IMR-90 (cell line): Measurements from ENCODE around the gene DCAF10. TPM values are rescaled to one million over a fixed set of nuclear protein-coding genes. Genes with fewer than 3 reads are reported as not detected.

Source experiments
- ATAC-seq: fragments of 200-7000 bp; cut with Tn5 transposase; 2 replicates; pipeline ENCODE4 v1.9.1; 2020; ENCODE audit warnings: low read depth, mild to moderate bottlenecking, moderate library complexity
- BruUV-seq: library from RNA; stranded (reverse); fragments of 400-500 nt; replicated peaks from 2 replicates; lab custom pipeline; 2021; lab: Mats Ljungman, UMichigan
- CTCF ChIA-PET: fragments of 300-600 bp; formaldehyde crosslinking; extraction: SDS; loops from one replicate; lab custom pipeline; 2021; ENCODE audit warnings: antibody characterized with exemption; lab: Yijun Ruan, JAX
- POLR2A ChIA-PET: fragments of 300-600 bp; sonication (Branson Sonifier 250); formaldehyde crosslinking; loops from one replicate; lab custom pipeline; 2022; ENCODE audit warnings: antibody characterized with exemption; ENCODE audit not compliant: unreplicated experiment; lab: Charles Lee
- DNase-seq: peaks from one replicate; pipeline ENCODE4 v3.0.0; 2013
- H2AFZ ChIP-seq: replicated peaks from 2 replicates; pipeline ENCODE3; 2013; ENCODE audit warnings: low read length, mild to moderate bottlenecking; ENCODE audit not compliant: poor library complexity
- H2AK5ac ChIP-seq: 2 replicates; pipeline ENCODE4 v1.6.1; 2013; ENCODE audit warnings: low read depth, low read length, inconsistent platforms
- H2AK9ac ChIP-seq: replicated peaks from 2 replicates; pipeline ENCODE3; 2013; ENCODE audit warnings: mild to moderate bottlenecking, low read depth, low read length, moderate library complexity; ENCODE audit not compliant: poor library complexity
- H2BK120ac ChIP-seq: 2 replicates; pipeline ENCODE4 v1.6.1; 2013; ENCODE audit warnings: low read depth, low read length, inconsistent platforms
- H2BK15ac ChIP-seq: 3 replicates; pipeline ENCODE4 v1.6.1; 2013; ENCODE audit warnings: low read depth, low read length, inconsistent platforms
- H2BK20ac ChIP-seq: 2 replicates; pipeline ENCODE4 v1.6.1; 2013; ENCODE audit warnings: low read depth, mild to moderate bottlenecking, inconsistent platforms, low read length, moderate library complexity
- H2BK5ac ChIP-seq: 2 replicates; pipeline ENCODE4 v1.6.1; 2013; ENCODE audit warnings: mild to moderate bottlenecking, low read depth, low read length, inconsistent platforms; ENCODE audit not compliant: poor library complexity, severe bottlenecking
- H3K14ac ChIP-seq: replicated peaks from 2 replicates; pipeline ENCODE4 v1.6.1; 2013; ENCODE audit warnings: low read depth, low read length, inconsistent platforms
- H3K18ac ChIP-seq: 2 replicates; pipeline ENCODE4 v1.6.1; 2013; ENCODE audit warnings: low read depth, low read length, control low read depth
- H3K23ac ChIP-seq: 2 replicates; pipeline ENCODE4 v1.6.1; 2013; ENCODE audit warnings: low read depth, low read length, inconsistent platforms
- H3K27ac ChIP-seq: 2 replicates; pipeline ENCODE4 v1.5.1; 2013; ENCODE audit warnings: mild to moderate bottlenecking, control low read depth, low read length; ENCODE audit not compliant: insufficient read depth
- H3K27me3 ChIP-seq: 2 replicates; pipeline ENCODE4 v1.6.1; 2013; ENCODE audit warnings: low read length; ENCODE audit not compliant: control insufficient read depth, insufficient read depth
- H3K36me3 ChIP-seq: 2 replicates; pipeline ENCODE4 v1.6.1; 2013; ENCODE audit warnings: low read length, mixed read lengths; ENCODE audit not compliant: control insufficient read depth, insufficient read depth
- H3K4ac ChIP-seq: 2 replicates; pipeline ENCODE4 v1.6.1; 2013; ENCODE audit warnings: low read depth, low read length, inconsistent platforms
- H3K4me1 ChIP-seq: 2 replicates; pipeline ENCODE4 v1.6.1; 2013; ENCODE audit warnings: low read length, mixed read lengths; ENCODE audit not compliant: control insufficient read depth, insufficient read depth
- H3K4me2 ChIP-seq: 2 replicates; pipeline ENCODE4 v1.6.1; 2013; ENCODE audit warnings: low read depth, mild to moderate bottlenecking, control low read depth, low read length, moderate library complexity
- H3K4me3 ChIP-seq: 2 replicates; pipeline ENCODE4 v1.5.1; 2013; ENCODE audit warnings: low read depth, mild to moderate bottlenecking, control low read depth, low read length, moderate library complexity; ENCODE audit not compliant: insufficient read depth
- H3K56ac ChIP-seq: 2 replicates; pipeline ENCODE4 v1.6.1; 2013; ENCODE audit warnings: low read length, inconsistent platforms; ENCODE audit not compliant: insufficient read depth; ENCODE audit errors: extremely low read depth
- H3K79me1 ChIP-seq, 2 experiments: 2 replicates each; pipeline ENCODE4 v1.6.1; 2013; ENCODE audit warnings: low read length in 2 of 2, inconsistent platforms in 1 of 2, low read depth in 1 of 2
- H3K9ac ChIP-seq: 2 replicates; pipeline ENCODE4 v1.6.1; 2013; ENCODE audit warnings: low read depth, low read length, control low read depth
- H3K9me1 ChIP-seq: 2 replicates; pipeline ENCODE4 v1.6.1; 2013; ENCODE audit warnings: low read length, inconsistent platforms; ENCODE audit not compliant: insufficient read depth
- H3K9me3 ChIP-seq: 2 replicates; pipeline ENCODE4 v1.6.1; 2013; ENCODE audit warnings: low read length; ENCODE audit not compliant: control insufficient read depth, insufficient read depth
- H4K20me1 ChIP-seq: 2 replicates; pipeline ENCODE4 v1.6.1; 2013; ENCODE audit warnings: low read length, inconsistent platforms; ENCODE audit not compliant: insufficient read depth
- H4K5ac ChIP-seq: 2 replicates; pipeline ENCODE4 v1.6.1; 2013; ENCODE audit warnings: mild to moderate bottlenecking, low read depth, low read length, control low read depth
- H4K8ac ChIP-seq, 2 experiments: 2 replicates each; pipeline ENCODE4 v1.6.1; 2013; ENCODE audit warnings: low read depth in 2 of 2, low read length in 2 of 2, control low read depth in 1 of 2, inconsistent platforms in 1 of 2
- H4K91ac ChIP-seq: 2 replicates; pipeline ENCODE4 v1.6.1; 2013; ENCODE audit warnings: low read depth, low read length, inconsistent platforms; ENCODE audit not compliant: insufficient read depth
- BHLHE40 ChIP-seq: fragments of 150-350 bp; IDR thresholded peaks from 2 replicates; pipeline ENCODE4 v1.6.1; 2016; ENCODE audit warnings: mild to moderate bottlenecking, low read depth, low read length
- CEBPB ChIP-seq: IDR thresholded peaks from 2 replicates; pipeline ENCODE4 v1.6.1; 2012; ENCODE audit warnings: low read depth, low read length, improper control_type of control experiment
- CHD1 ChIP-seq: IDR thresholded peaks from 2 replicates; pipeline ENCODE4 v1.6.1; 2012; ENCODE audit warnings: low read depth, low read length, improper control_type of control experiment
- FOS ChIP-seq: fragments of 150-350 bp; IDR thresholded peaks from 2 replicates; pipeline ENCODE4 v1.6.1; 2016; ENCODE audit warnings: low read depth, low read length
- MAFK ChIP-seq: IDR thresholded peaks from 2 replicates; pipeline ENCODE4 v1.6.1; 2012; ENCODE audit warnings: low read depth, low read length, improper control_type of control experiment
- MAZ ChIP-seq: IDR thresholded peaks from 2 replicates; pipeline ENCODE4 v1.6.1; 2012; ENCODE audit warnings: low read depth, mild to moderate bottlenecking, low read length, improper control_type of control experiment, moderate library complexity, borderline replicate concordance
- MXI1 ChIP-seq: IDR thresholded peaks from 2 replicates; pipeline ENCODE4 v1.6.1; 2012; ENCODE audit warnings: low read depth, mild to moderate bottlenecking, low read length, moderate library complexity, borderline replicate concordance
- POLR2A ChIP-seq: IDR thresholded peaks from 2 replicates; pipeline ENCODE4 v1.6.1; 2012; ENCODE audit warnings: mild to moderate bottlenecking, low read depth, low read length
- RFX5 ChIP-seq: IDR thresholded peaks from 2 replicates; pipeline ENCODE4 v1.8.0; 2012; ENCODE audit warnings: low read depth, mild to moderate bottlenecking, low read length, moderate library complexity
- SMC3 ChIP-seq: fragments of 150-350 bp; IDR thresholded peaks from 2 replicates; pipeline ENCODE4 v1.6.1; 2016; ENCODE audit warnings: low read depth, mild to moderate bottlenecking, antibody characterized with exemption, low read length, moderate library complexity
- WGBS, 2 experiments: methylation state at CpG; one replicate each; pipeline versions ENCODE4 v1.1.5 to v1.1.7; 2013; ENCODE audit warnings: missing lambda C conversion rate in 2 of 2; ENCODE audit not compliant: insufficient read length in 1 of 2; ENCODE audit errors: extremely low coverage in 2 of 2; 5-methylcytosine and 5-hydroxymethylcytosine counted together
- dilution Hi-C: fragments of 300-500 bp; cut with HindIII; formaldehyde crosslinking; loops from one replicate; pipeline ENCODE4 v1.14.3; 2018; ENCODE audit warnings: low sequenced_read_pairs; ENCODE audit not compliant: unreplicated experiment
- in situ Hi-C: fragments of 300-500 bp; cut with MboI; formaldehyde crosslinking; loops from 3 replicates; pipeline ENCODE4 v1.14.3; 2019; ENCODE audit warnings: low sequenced_read_pairs, inconsistent platforms, mixed read lengths
- intact Hi-C: fragments of 100-400 bp; cut with micrococcal nuclease; formaldehyde crosslinking; loops from 2 replicates; pipeline ENCODE4 v1.10.0; 2022
- polyA plus RNA-seq, 3 experiments: library from polyadenylated mRNA; depleted of rRNA; stranded (reverse); fragments of >200 nt; gene quantifications; 2 replicates each; pipeline ENCODE4 v1.2.3, GENCODE V29; 2012; ENCODE audit warnings: low replicate concordance in 1 of 3
- total RNA-seq: library from RNA; depleted of rRNA; stranded (reverse); fragments of >200 nt; gene quantifications from 2 replicates; pipeline ENCODE4 v1.2.3, GENCODE V29; 2012
- TF ChIP-seq, protein P1 (sequence below): fragments of 150-350 bp; IDR thresholded peaks from 2 replicates; pipeline ENCODE4 v1.6.1; 2016; ENCODE audit warnings: low read depth, mild to moderate bottlenecking, low read length, moderate library complexity, borderline replicate concordance
- TF ChIP-seq, protein P2 (sequence below): fragments of 150-350 bp; IDR thresholded peaks from 2 replicates; pipeline ENCODE4 v1.6.1; 2017; ENCODE audit warnings: mild to moderate bottlenecking, antibody characterized with exemption, low read length, low read depth
- TF ChIP-seq, protein P3 (sequence below): conservative IDR thresholded peaks from 2 replicates; pipeline ENCODE4 v1.5.1; 2012; ENCODE audit warnings: mild to moderate bottlenecking, low read depth, low read length, improper control_type of control experiment

Gene DCAF10
- total and polyA plus RNA-seq, 2 of the 4 experiments (the other 2 are of a cell fraction) = 17.1 to 19.4 TPM

DNA sequence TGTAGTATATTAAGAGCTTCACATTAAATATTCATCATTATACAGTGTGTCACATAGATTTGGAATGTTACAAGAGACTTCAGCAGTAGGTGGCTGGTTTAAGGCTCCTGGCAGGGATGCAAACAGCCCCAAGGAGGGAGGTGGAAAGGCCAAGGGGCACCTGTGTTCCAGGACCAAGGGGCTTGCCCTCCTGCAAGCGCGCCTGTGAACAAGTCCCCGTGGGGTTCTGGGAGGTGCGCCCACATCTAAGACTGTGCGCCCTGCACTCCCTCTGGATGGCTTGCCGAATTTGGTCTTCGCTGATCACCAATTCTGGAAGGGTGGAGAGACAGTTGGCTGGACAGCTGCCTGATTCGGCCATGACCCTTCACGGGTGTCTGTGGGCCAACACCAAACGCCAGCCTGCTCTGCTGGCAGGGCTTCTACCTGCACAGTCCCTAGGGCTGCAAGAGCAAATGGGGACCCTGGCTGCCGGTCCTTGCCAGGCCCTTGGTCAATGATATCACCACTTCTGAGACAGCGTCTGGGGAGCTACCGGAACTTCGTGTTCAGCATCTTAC is 115.4 kb downstream of the DCAF10 start:
- Histone ChIP-seq H2AFZ (no peak overlapping the region), H4K91ac (no peak overlapping the region; the same call in 1 of the 2 replicates), H3K56ac (no peak overlapping the region), H3K23ac (no peak overlapping the region), H4K5ac (no peak overlapping the region), H2BK5ac (no peak overlapping the region), H2BK20ac (no peak overlapping the region), H4K20me1 (peaks cover 8% of the 10 kb centered on the region), H2BK120ac (no peak overlapping the region), H3K9ac (no peak overlapping the region), H3K14ac (no peak overlapping the region), H4K8ac (no peak overlapping the region), H3K36me3 (peaks cover 44% of the 10 kb centered on the region), H3K4me3 (no peak overlapping the region), H2AK5ac (no peak overlapping the region), H3K27ac (no peak overlapping the region), H3K27me3 (no peaks in the 10 kb centered on the region), H2AK9ac (peak overlapping the region; percentile 9), H3K9me1 (peaks cover 6% of the 10 kb centered on the region; the same call in 1 of the 2 replicates), H3K4me1 (peaks cover 14% of the 10 kb centered on the region), H2BK15ac (no peak overlapping the region), H3K4me2 (no peak overlapping the region), H3K79me1 (peaks cover 17 to 55% of the 10 kb centered on the region in 2 experiments; a peak in 3 of 4 replicates), H3K9me3 (no peaks in the 10 kb centered on the region), H3K4ac (no peak overlapping the region), H3K18ac (no peak overlapping the region)
- ChIA-PET POLR2A (interaction anchor here (0.6 kb wide), 1 partner anchor 116 kb away, joined by 3 read pairs; no protein-coding TSS in a partner anchor), CTCF (no interaction called here)
- intact Hi-C loops = no loop called here
- WGBS, 2 experiments = 73% methylated on average over 3 of the region's 14 CpGs; no CpG with 5 or more reads in 1 of the 2 experiments
- DNase-seq = no peak
- in situ Hi-C loops = no loop called here
- dilution Hi-C loops = loop anchor here (25.0 kb wide), 1 partner anchor 471 kb away; the partner anchor contains the start of gene ALDH1B1
- no peak for ATAC-seq
- no peak for TF ChIP-seq MAZ
- no peak for TF ChIP-seq BHLHE40
- TF ChIP-seq FOS = no peak
- TF ChIP-seq, protein P1, sequence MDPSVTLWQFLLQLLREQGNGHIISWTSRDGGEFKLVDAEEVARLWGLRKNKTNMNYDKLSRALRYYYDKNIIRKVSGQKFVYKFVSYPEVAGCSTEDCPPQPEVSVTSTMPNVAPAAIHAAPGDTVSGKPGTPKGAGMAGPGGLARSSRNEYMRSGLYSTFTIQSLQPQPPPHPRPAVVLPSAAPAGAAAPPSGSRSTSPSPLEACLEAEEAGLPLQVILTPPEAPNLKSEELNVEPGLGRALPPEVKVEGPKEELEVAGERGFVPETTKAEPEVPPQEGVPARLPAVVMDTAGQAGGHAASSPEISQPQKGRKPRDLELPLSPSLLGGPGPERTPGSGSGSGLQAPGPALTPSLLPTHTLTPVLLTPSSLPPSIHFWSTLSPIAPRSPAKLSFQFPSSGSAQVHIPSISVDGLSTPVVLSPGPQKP = no peak
- TF ChIP-seq, protein P2, sequence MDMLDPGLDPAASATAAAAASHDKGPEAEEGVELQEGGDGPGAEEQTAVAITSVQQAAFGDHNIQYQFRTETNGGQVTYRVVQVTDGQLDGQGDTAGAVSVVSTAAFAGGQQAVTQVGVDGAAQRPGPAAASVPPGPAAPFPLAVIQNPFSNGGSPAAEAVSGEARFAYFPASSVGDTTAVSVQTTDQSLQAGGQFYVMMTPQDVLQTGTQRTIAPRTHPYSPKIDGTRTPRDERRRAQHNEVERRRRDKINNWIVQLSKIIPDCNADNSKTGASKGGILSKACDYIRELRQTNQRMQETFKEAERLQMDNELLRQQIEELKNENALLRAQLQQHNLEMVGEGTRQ = no peak
- no peak for TF ChIP-seq SMC3
- TF ChIP-seq POLR2A = no peak
- no peak for TF ChIP-seq MAFK
- TF ChIP-seq RFX5 = no peak
- no peak for TF ChIP-seq CHD1
- TF ChIP-seq, protein P3, sequence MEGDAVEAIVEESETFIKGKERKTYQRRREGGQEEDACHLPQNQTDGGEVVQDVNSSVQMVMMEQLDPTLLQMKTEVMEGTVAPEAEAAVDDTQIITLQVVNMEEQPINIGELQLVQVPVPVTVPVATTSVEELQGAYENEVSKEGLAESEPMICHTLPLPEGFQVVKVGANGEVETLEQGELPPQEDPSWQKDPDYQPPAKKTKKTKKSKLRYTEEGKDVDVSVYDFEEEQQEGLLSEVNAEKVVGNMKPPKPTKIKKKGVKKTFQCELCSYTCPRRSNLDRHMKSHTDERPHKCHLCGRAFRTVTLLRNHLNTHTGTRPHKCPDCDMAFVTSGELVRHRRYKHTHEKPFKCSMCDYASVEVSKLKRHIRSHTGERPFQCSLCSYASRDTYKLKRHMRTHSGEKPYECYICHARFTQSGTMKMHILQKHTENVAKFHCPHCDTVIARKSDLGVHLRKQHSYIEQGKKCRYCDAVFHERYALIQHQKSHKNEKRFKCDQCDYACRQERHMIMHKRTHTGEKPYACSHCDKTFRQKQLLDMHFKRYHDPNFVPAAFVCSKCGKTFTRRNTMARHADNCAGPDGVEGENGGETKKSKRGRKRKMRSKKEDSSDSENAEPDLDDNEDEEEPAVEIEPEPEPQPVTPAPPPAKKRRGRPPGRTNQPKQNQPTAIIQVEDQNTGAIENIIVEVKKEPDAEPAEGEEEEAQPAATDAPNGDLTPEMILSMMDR = no peak
- no peak for TF ChIP-seq MXI1
- no peak for TF ChIP-seq CEBPB
- BruUV-seq = no TSS peak
